H1 (cell line): Measurements from ENCODE around the gene RRM2. TPM values are rescaled to one million over a fixed set of nuclear protein-coding genes. Genes with fewer than 3 reads are reported as not detected.

Experiments used
- CTCF ChIA-PET: fragments of 300-600 bp; sonication (Branson Sonifier 250); formaldehyde crosslinking; loops from one replicate; lab custom pipeline; 2021; ENCODE audit not compliant: partially characterized antibody; lab: Charles Lee
- POLR2A ChIA-PET: fragments of 300-600 bp; sonication (Branson Sonifier 250); formaldehyde crosslinking; loops from one replicate; lab custom pipeline; 2021; ENCODE audit warnings: inconsistent platforms; ENCODE audit not compliant: partially characterized antibody; lab: Charles Lee
- DNase-seq, 2 experiments: peaks; one replicate each; pipeline versions ENCODE4 v3.0.0 to v3.0.0-alpha.2; 2010 to 2022; ENCODE audit warnings: low spot score in 2 of 2, low read depth in 1 of 2, mixed read lengths in 1 of 2
- FAIRE-seq: peaks from 2 replicates; lab custom pipeline; 2011; peaks lifted over from hg19 to GRCh38; lab: Jason Lieb, UNC
- H2AFZ ChIP-seq: 2 replicates; pipeline ENCODE4 v1.8.1; 2012; ENCODE audit warnings: low read length, inconsistent platforms
- H2AK5ac ChIP-seq: 2 replicates; pipeline ENCODE4 v1.6.1; 2013; ENCODE audit warnings: low read depth, low read length
- H2BK120ac ChIP-seq: replicated peaks from 2 replicates; pipeline ENCODE3; 2013; ENCODE audit warnings: low read depth, low read length, inconsistent platforms
- H2BK12ac ChIP-seq: 2 replicates; pipeline ENCODE4 v1.6.1; 2013; ENCODE audit warnings: low read depth, low read length
- H2BK15ac ChIP-seq: 2 replicates; pipeline ENCODE4 v1.6.1; 2013; ENCODE audit warnings: low read length
- H2BK20ac ChIP-seq: 2 replicates; pipeline ENCODE4 v1.6.1; 2013; ENCODE audit warnings: low read length
- H2BK5ac ChIP-seq: 2 replicates; pipeline ENCODE4 v1.6.1; 2013; ENCODE audit warnings: low read depth, low read length
- H3K14ac ChIP-seq: 2 replicates; pipeline ENCODE4 v1.6.1; 2013; ENCODE audit warnings: inconsistent platforms; ENCODE audit not compliant: insufficient read length
- H3K18ac ChIP-seq: 2 replicates; pipeline ENCODE4 v1.6.1; 2013; ENCODE audit warnings: low read length; ENCODE audit errors: extremely low read depth
- H3K23ac ChIP-seq: 2 replicates; pipeline ENCODE4 v1.6.1; 2013; ENCODE audit warnings: inconsistent platforms; ENCODE audit not compliant: insufficient read length
- H3K23me2 ChIP-seq: 2 replicates; pipeline ENCODE4 v1.6.1; 2013; ENCODE audit warnings: low read depth, low read length
- H3K27ac ChIP-seq: 2 replicates; pipeline ENCODE4 v1.6.1; 2011; ENCODE audit warnings: low read depth, low read length, inconsistent platforms
- H3K27me3 ChIP-seq, 4 experiments: replicated peaks in 1 of 4; 1 replicate in 1 of 4; 2 replicates in 3 of 4; pipeline versions ENCODE4 v1.6.1 to v1.8.1; 2011 to 2013; ENCODE audit warnings: low read length in 3 of 4, mild to moderate bottlenecking in 3 of 4, inconsistent platforms in 2 of 4, mixed read lengths in 2 of 4, moderate library complexity in 1 of 4; ENCODE audit not compliant: control insufficient read depth in 3 of 4, insufficient read depth in 3 of 4; ENCODE audit errors: extremely low read depth in 1 of 4
- H3K36me3 ChIP-seq, 4 experiments: 2 replicates each; pipeline versions ENCODE4 v1.6.1 to v1.8.1; 2011 to 2013; ENCODE audit warnings: mild to moderate bottlenecking in 4 of 4, low read length in 3 of 4, moderate library complexity in 2 of 4, control low read depth in 1 of 4, inconsistent platforms in 1 of 4; ENCODE audit not compliant: insufficient read depth in 4 of 4, control insufficient read depth in 2 of 4
- H3K4ac ChIP-seq: replicated peaks from 2 replicates; pipeline ENCODE3; 2013; ENCODE audit warnings: low read length, low read depth, mixed read lengths, inconsistent platforms; ENCODE audit not compliant: insufficient read length
- H3K4me1 ChIP-seq, 4 experiments: replicated peaks in 1 of 4; 1 replicate in 1 of 4; 2 replicates in 3 of 4; pipeline versions ENCODE4 v1.6.1 to v1.8.1; 2011 to 2013; ENCODE audit warnings: low read length in 3 of 4, inconsistent platforms in 2 of 4, mixed read lengths in 1 of 4; ENCODE audit not compliant: insufficient read depth in 4 of 4, control insufficient read depth in 3 of 4
- H3K4me2 ChIP-seq, 2 experiments: 2 replicates each; pipeline versions ENCODE4 v1.6.1 to v1.8.1; 2011 to 2013; ENCODE audit warnings: low read depth in 2 of 2, low read length in 2 of 2, control low read depth in 1 of 2, inconsistent platforms in 1 of 2, mild to moderate bottlenecking in 1 of 2; ENCODE audit not compliant: insufficient read depth in 1 of 2
- H3K4me3 ChIP-seq, 4 experiments: fragments of 200-600, 300-600 bp in 1 of 4; sonication (generic), shearing (Covaris generic), sonication (Bioruptor Twin) in 1 of 4; 2 replicates each; pipeline versions ENCODE4 v1.5.1 to v1.8.1; 2011 to 2016; ENCODE audit warnings: low read length in 4 of 4, low read depth in 3 of 4, control low read depth in 2 of 4, inconsistent platforms in 2 of 4, mild to moderate bottlenecking in 2 of 4, mixed read lengths in 1 of 4, moderate library complexity in 1 of 4; ENCODE audit not compliant: insufficient read depth in 2 of 4; ENCODE audit errors: extremely low read depth in 1 of 4
- H3K56ac ChIP-seq: replicated peaks from 2 replicates; pipeline ENCODE3; 2013; ENCODE audit warnings: low read depth, mild to moderate bottlenecking, mixed read lengths, low read length, inconsistent platforms; ENCODE audit not compliant: insufficient read length
- H3K79me1 ChIP-seq: 2 replicates; pipeline ENCODE4 v1.6.1; 2013; ENCODE audit warnings: low read depth, low read length, control low read depth
- H3K79me2 ChIP-seq, 2 experiments: 2 replicates each; pipeline versions ENCODE4 v1.6.1 to v1.8.1; 2012 to 2013; ENCODE audit warnings: low read length in 2 of 2, mild to moderate bottlenecking in 2 of 2, inconsistent platforms in 1 of 2; ENCODE audit not compliant: insufficient read depth in 2 of 2, control insufficient read depth in 1 of 2
- H3K9ac ChIP-seq, 4 experiments: replicated peaks in 1 of 4; 1 replicate in 1 of 4; 2 replicates in 3 of 4; pipeline versions ENCODE4 v1.6.1 to v1.8.1; 2011 to 2013; ENCODE audit warnings: low read depth in 3 of 4, low read length in 3 of 4, control low read depth in 2 of 4, mild to moderate bottlenecking in 2 of 4, moderate library complexity in 2 of 4, inconsistent platforms in 1 of 4; ENCODE audit errors: extremely low read depth in 1 of 4
- H3K9me3 ChIP-seq, 2 experiments: 2 replicates each; pipeline versions ENCODE4 v1.6.1 to v1.8.1; 2012 to 2013; ENCODE audit warnings: mild to moderate bottlenecking in 2 of 2, moderate library complexity in 2 of 2, control low read depth in 1 of 2, inconsistent platforms in 1 of 2, low read depth in 1 of 2, low read length in 1 of 2, mixed read lengths in 1 of 2; ENCODE audit not compliant: insufficient read depth in 2 of 2
- H4K20me1 ChIP-seq, 2 experiments: replicated peaks in 1 of 2; 2 replicates each; pipeline versions ENCODE3 to v1.8.1; 2011 to 2013; ENCODE audit warnings: inconsistent platforms in 2 of 2, low read length in 2 of 2, mild to moderate bottlenecking in 1 of 2; ENCODE audit not compliant: insufficient read depth in 2 of 2, control insufficient read depth in 1 of 2
- H4K5ac ChIP-seq: 2 replicates; pipeline ENCODE4 v1.6.1; 2013; ENCODE audit warnings: low read length, low read depth, mixed read lengths, inconsistent platforms; ENCODE audit not compliant: insufficient read length
- H4K8ac ChIP-seq: 2 replicates; pipeline ENCODE4 v1.8.0; 2013; ENCODE audit warnings: mild to moderate bottlenecking, moderate library complexity, low read length, inconsistent platforms; ENCODE audit not compliant: insufficient read depth; ENCODE audit errors: extremely low read depth
- H4K91ac ChIP-seq: replicated peaks from 2 replicates; pipeline ENCODE3; 2013; ENCODE audit warnings: low read length, mixed read lengths, inconsistent platforms; ENCODE audit not compliant: insufficient read length
- BACH1 ChIP-seq: IDR thresholded peaks from 2 replicates; pipeline ENCODE4 v1.6.1; 2012; ENCODE audit warnings: low read length, improper control_type of control experiment
- BRCA1 ChIP-seq: IDR thresholded peaks from 2 replicates; pipeline ENCODE4 v1.6.1; 2012; ENCODE audit warnings: low read depth, low read length, improper control_type of control experiment
- CBX8 ChIP-seq: fragments of 300-800, 300-1000 bp; sonication (generic); IDR thresholded peaks from 2 replicates; pipeline ENCODE4 v1.7.1; 2016; ENCODE audit warnings: low read depth, low read length, borderline replicate concordance
- CHD2 ChIP-seq: IDR thresholded peaks from 2 replicates; pipeline ENCODE4 v1.6.1; 2012; ENCODE audit warnings: low read length, improper control_type of control experiment
- CTCF ChIP-seq, 3 experiments: IDR thresholded peaks; 1 replicate in 2 of 3; 2 replicates in 1 of 3; pipeline versions ENCODE4 v1.5.1 to v1.6.1; 2011; ENCODE audit warnings: low read length in 3 of 3, mild to moderate bottlenecking in 3 of 3, inconsistent platforms in 2 of 3, low read depth in 1 of 3, moderate library complexity in 1 of 3; ENCODE audit not compliant: insufficient read depth in 1 of 3; ENCODE audit errors: control extremely low read depth in 1 of 3
- E2F6 ChIP-seq: IDR thresholded peaks from 2 replicates; pipeline ENCODE4 v1.6.1; 2012; ENCODE audit warnings: inconsistent platforms
- KDM5A ChIP-seq: fragments of 200-600 bp; IDR thresholded peaks from 2 replicates; pipeline ENCODE4 v1.7.1; 2012; ENCODE audit warnings: mild to moderate bottlenecking, low read length, inconsistent platforms, mixed read lengths
- NANOG ChIP-seq: IDR thresholded peaks from 2 replicates; pipeline ENCODE4 v1.6.1; 2011; ENCODE audit warnings: low read length, low read depth, mild to moderate bottlenecking, inconsistent platforms; ENCODE audit not compliant: insufficient read depth, poor library complexity, severe bottlenecking
- RXRA ChIP-seq: IDR thresholded peaks from 2 replicates; pipeline ENCODE4 v1.6.1; 2011; ENCODE audit warnings: low read depth, mild to moderate bottlenecking, low read length, moderate library complexity; ENCODE audit not compliant: insufficient read depth
- SIN3A ChIP-seq, 2 experiments: IDR thresholded peaks in 1 of 2; conservative IDR thresholded peaks in 1 of 2; 2 replicates each; pipeline ENCODE4 v1.6.1; 2011 to 2012; ENCODE audit warnings: low read length in 2 of 2, improper control_type of control experiment in 1 of 2, low read depth in 1 of 2, mild to moderate bottlenecking in 1 of 2
- SP1 ChIP-seq: IDR thresholded peaks from 2 replicates; pipeline ENCODE4 v1.6.1; 2011; ENCODE audit warnings: low read depth, low read length
- WGBS, 2 experiments: shearing (Covaris generic) in 1 of 2; methylation state at CpG; one replicate each; pipeline versions ENCODE4 v1.1.6 to v1.1.7; 2013 to 2015; ENCODE audit warnings: low lambda C conversion rate in 2 of 2, mixed read lengths in 2 of 2, inconsistent platforms in 1 of 2, low coverage in 1 of 2, missing lambda C conversion rate in 1 of 2; ENCODE audit not compliant: insufficient replicate concordance in 2 of 2, insufficient coverage in 1 of 2, insufficient read length in 1 of 2; ENCODE audit errors: extremely low coverage in 1 of 2, missing lambda C conversion rate in 1 of 2; 5-methylcytosine and 5-hydroxymethylcytosine counted together
- polyA plus RNA-seq, 7 experiments: library from polyadenylated mRNA; depleted of rRNA in 3 of 7; stranded (reverse) in 5 of 7; unstranded in 2 of 7; fragments of >200 nt in 5 of 7; fragments of 200-250 nt in 2 of 7; gene quantifications; 1 replicate in 5 of 7; 2 replicates in 1 of 7; 4 replicates in 1 of 7; pipeline versions ENCODE4 v1.2.1 to v1.2.3, GENCODE V29; 2011 to 2013; ENCODE audit warnings: missing spikeins in 2 of 7, mixed read lengths in 2 of 7
- total RNA-seq: library from RNA; stranded (reverse); fragmentation: NEBNext Ultra II Directional; extraction: Animal tissue kit (Norgen Biotek cat#: 25700); gene quantifications from 2 replicates; pipeline ENCODE4 v1.2.1, GENCODE V29; 2021

The RRM2 gene
- total and polyA plus RNA-seq, 2 of the 8 experiments (the other 6 are each of a cell fraction or from before 2014, with no cell fraction given) = 37.7 to 215 TPM

GRCh38 chr2:10169581-10169980 is 47.0 kb downstream of the RRM2 start:
- Histone ChIP-seq H3K9ac (no peak overlapping the region), H2AFZ (no peak overlapping the region), H3K79me2 (no peaks in the 10 kb centered on the region), H3K4me3 (no peak overlapping the region), H3K18ac (no peak overlapping the region), H3K14ac (no peak overlapping the region), H3K4ac (no peak overlapping the region), H2BK5ac (no peak overlapping the region), H2BK12ac (no peak overlapping the region), H3K23me2 (no peaks in the 10 kb centered on the region), H4K8ac (no peak overlapping the region), H3K4me1 (peaks cover 0 to 4% (median 3%) of the 10 kb centered on the region in 4 experiments; a peak in 4 of 7 replicates), H4K91ac (no peak overlapping the region), H3K36me3 (no peaks in the 10 kb centered on the region), H2BK120ac (no peak overlapping the region), H2AK5ac (no peak overlapping the region), H3K9me3 (no peaks in the 10 kb centered on the region), H3K27me3 (no peaks in the 10 kb centered on the region), H4K20me1 (peaks cover 2 to 4% of the 10 kb centered on the region in 2 experiments), H3K79me1 (no peaks in the 10 kb centered on the region), H2BK15ac (no peak overlapping the region), H3K4me2 (no peak overlapping the region), H2BK20ac (no peak overlapping the region), H3K27ac (no peak overlapping the region), H4K5ac (no peak overlapping the region), H3K23ac (no peak overlapping the region), H3K56ac (no peak overlapping the region)
- ChIA-PET POLR2A (interaction anchor here (1.2 to 2.4 kb wide), 3 partner anchors 10 to 278 kb away, joined by 3 to 7 read pairs (median 3); partner anchors contain the start of gene ODC1), CTCF (interaction anchor here (0.6 to 5.0 kb wide), 7 partner anchors 8 to 239 kb away, joined by 3 to 33 read pairs (median 5); no protein-coding TSS in a partner anchor)
- FAIRE-seq = no peak
- no peak for DNase-seq
- WGBS, 2 experiments = 83% methylated on average over 11 of the region's 11 CpGs; no CpG with 5 or more reads in 1 of the 2 experiments
- TF ChIP-seq RXRA = no peak
- no peak for TF ChIP-seq CBX8
- no peak for TF ChIP-seq CTCF (IDR thresholded peaks at IDR 0.05; ENCODE audit: control extremely low read depth in 1 of 3, insufficient read depth in 1 of 3, low read depth in 1 of 3, low read length in 3 of 3)
- no peak for TF ChIP-seq SIN3A (conservative IDR thresholded peaks at IDR 0.05 in 1 of 2, IDR thresholded peaks at IDR 0.05 in 1 of 2; ENCODE audit: low read depth in 1 of 2, low read length in 2 of 2)
- TF ChIP-seq E2F6 = no peak
- TF ChIP-seq NANOG = no peak
- TF ChIP-seq BACH1 = no peak
- no peak for TF ChIP-seq BRCA1
- TF ChIP-seq CHD2 = no peak
- no peak for TF ChIP-seq KDM5A
- TF ChIP-seq SP1 = no peak
